GM23248 (cell line): ENCODE measurements around the gene MMEL1. TPM values are rescaled to one million over a fixed set of nuclear protein-coding genes. Genes with fewer than 3 reads are reported as not detected.
"Not testable (repeated sequence)": the region's sequence is repeated elsewhere in the genome, so short reads cannot be mapped to it uniquely, and the experiment has no call there.

ENCODE experiments used
- DNase-seq: peaks from one replicate; pipeline ENCODE4 v3.0.0-alpha.2; 2015
- H2AFZ ChIP-seq: fragments of 200-600 bp; sonication (generic); 2 replicates; pipeline ENCODE4 v1.6.1; 2016; ENCODE audit warnings: antibody characterized with exemption
- H3F3A ChIP-seq: fragments of 200-600 bp; sonication (generic); 2 replicates; pipeline ENCODE4 v1.6.1; 2016; ENCODE audit warnings: mild to moderate bottlenecking, antibody characterized with exemption, mixed run types; ENCODE audit not compliant: insufficient read depth
- H3K27ac ChIP-seq: fragments of 200-600 bp; sonication (generic); 2 replicates; pipeline ENCODE4 v1.5.1; 2016; ENCODE audit warnings: mild to moderate bottlenecking
- H3K27me3 ChIP-seq: fragments of 200-600 bp; sonication (generic); replicated peaks from 2 replicates; pipeline ENCODE4 v1.6.1; 2016; ENCODE audit warnings: mild to moderate bottlenecking; ENCODE audit not compliant: insufficient read depth
- H3K36me3 ChIP-seq: fragments of 200-600 bp; sonication (generic); 2 replicates; pipeline ENCODE4 v1.6.1; 2016; ENCODE audit warnings: low read depth, mild to moderate bottlenecking
- H3K4me1 ChIP-seq: fragments of 200-600 bp; sonication (generic); 2 replicates; pipeline ENCODE4 v1.6.1; 2016; ENCODE audit warnings: mild to moderate bottlenecking; ENCODE audit not compliant: insufficient read depth
- H3K4me2 ChIP-seq: fragments of 200-600 bp; sonication (generic); one replicate; pipeline ENCODE4 v1.6.1; 2016; ENCODE audit warnings: mild to moderate bottlenecking; ENCODE audit not compliant: unreplicated experiment
- H3K4me3 ChIP-seq: fragments of 200-600 bp; sonication (generic); 2 replicates; pipeline ENCODE4 v1.5.1; 2016; ENCODE audit warnings: mild to moderate bottlenecking
- H3K79me2 ChIP-seq: fragments of 200-600 bp; sonication (generic); 2 replicates; pipeline ENCODE4 v1.6.1; 2016; ENCODE audit warnings: mild to moderate bottlenecking; ENCODE audit not compliant: insufficient read depth
- H3K9ac ChIP-seq: fragments of 200-600 bp; sonication (generic); 2 replicates; pipeline ENCODE4 v1.6.1; 2016; ENCODE audit warnings: mild to moderate bottlenecking
- H3K9me2 ChIP-seq: fragments of 200-600 bp; sonication (generic); 2 replicates; pipeline ENCODE4 v1.6.1; 2016; ENCODE audit warnings: mixed run types, mild to moderate bottlenecking, moderate library complexity; ENCODE audit not compliant: insufficient read depth
- H3K9me3 ChIP-seq: fragments of 200-600 bp; sonication (generic); one replicate; pipeline ENCODE4 v1.6.1; 2017; ENCODE audit warnings: low read depth
- H4K20me1 ChIP-seq: fragments of 200-600 bp; sonication (generic); 2 replicates; pipeline ENCODE4 v1.6.0; 2016; ENCODE audit not compliant: insufficient read depth
- EZH2 ChIP-seq: fragments of 200-600 bp; sonication (generic); IDR thresholded peaks from 2 replicates; pipeline ENCODE4 v1.6.1; 2018; ENCODE audit warnings: antibody characterized with exemption, mild to moderate bottlenecking; ENCODE audit not compliant: insufficient read depth, poor library complexity, severe bottlenecking
- EZH2phosphoT487 ChIP-seq: fragments of 200-600 bp; sonication (generic); IDR thresholded peaks from 2 replicates; pipeline ENCODE4 v1.6.1; 2018; ENCODE audit warnings: antibody characterized with exemption, moderate library complexity, mild to moderate bottlenecking, low read depth; ENCODE audit not compliant: insufficient read depth
- WGBS, 2 experiments: methylation state at CpG; one replicate each; pipeline ENCODE4 v1.1.6; 2015 to 2017; ENCODE audit warnings: low lambda C conversion rate in 2 of 2, low coverage in 1 of 2; ENCODE audit errors: missing lambda C conversion rate in 2 of 2; 5-methylcytosine and 5-hydroxymethylcytosine counted together
- in situ Hi-C: fragments of 300-500 bp; cut with MboI; formaldehyde crosslinking; loops from 2 replicates; pipeline ENCODE4 v1.15.0; 2020
- polyA plus RNA-seq: library from polyadenylated mRNA; unstranded; fragments of >200 nt; fragmentation: Nextera tagmentation; extraction: Ambion mirVana; gene quantifications from 2 replicates; pipeline ENCODE4 v1.2.1, GENCODE V29; 2016
- total RNA-seq: library from RNA; depleted of rRNA; stranded (reverse); fragments of >200 nt; shearing (Covaris generic); gene quantifications from 2 replicates; pipeline ENCODE4 v1.2.3, GENCODE V29; 2014; rRNA removed

Gene MMEL1
- not detected in 2 replicates for total RNA-seq
- polyA plus RNA-seq = not detected in 2 replicates

- no peak within 1 kb of the TSS for H2AFZ ChIP-seq
- H3K27me3 ChIP-seq = peaks cover 9% of the 10 kb centered on the region
- H4K20me1 ChIP-seq = no peaks in the 10 kb centered on the region
- H3F3A ChIP-seq = no peaks in the 10 kb centered on the region
- WGBS, 2 experiments = 40 to 49% methylated on average over 15 of the region's 16 CpGs
- no peak within 1 kb of the TSS for H3K4me3 ChIP-seq
- H3K4me2 ChIP-seq = no peak within 1 kb of the TSS
- no peak within 1 kb of the TSS for H3K9ac ChIP-seq
- TF ChIP-seq EZH2phosphoT487 (no peak), EZH2 (no peak)
- no peaks in the 10 kb centered on the region for H3K9me3 ChIP-seq
- no peaks in the 10 kb centered on the region for H3K9me2 ChIP-seq
- no peaks in the 10 kb centered on the region for H3K36me3 ChIP-seq
- H3K79me2 ChIP-seq = no peaks in the 10 kb centered on the region
- DNase-seq = no peak
- H3K4me1 ChIP-seq = no peaks in the 10 kb centered on the region
- in situ Hi-C loops = no loop called here
- H3K27ac ChIP-seq = no peak within 1 kb of the TSS
These were observed at the start of gene MMEL1 for GRCh38 chr1:2632561-2633361. MMEL1 (minus strand) TSS chr1:2633016; CDS start chr1:2629484, 3,532 bp downstream.

- H4K20me1 ChIP-seq, H3K9me2 ChIP-seq, DNase-seq, H3K79me2 ChIP-seq, H3K27ac ChIP-seq, H3K9ac ChIP-seq, H3K9me3 ChIP-seq, H3K4me2 ChIP-seq, H3K36me3 ChIP-seq, H3K4me1 ChIP-seq, H3F3A ChIP-seq, H3K4me3 ChIP-seq, H2AFZ ChIP-seq, in situ Hi-C loops, H3K27me3 ChIP-seq: not testable (repeated sequence)
- 56 to 68% methylated on average over 2 of the region's 10 CpGs for WGBS, 2 experiments
These were observed 43.9 kb upstream of the MMEL1 start for GRCh38 chr1:2676726-2677125.

GRCh38 chr1:2671656-2672055 lies 38.8 kb upstream of the MMEL1 start:
- H3K9me2 ChIP-seq, H3K4me2 ChIP-seq, H3F3A ChIP-seq, H3K36me3 ChIP-seq, H4K20me1 ChIP-seq, H3K4me1 ChIP-seq, in situ Hi-C loops, H3K79me2 ChIP-seq, H3K27me3 ChIP-seq, H3K4me3 ChIP-seq, H2AFZ ChIP-seq, DNase-seq, H3K9ac ChIP-seq, H3K27ac ChIP-seq, H3K9me3 ChIP-seq: not testable (repeated sequence)
- WGBS, 2 experiments = 25% methylated on average over 9 to 10 of the region's 11 CpGs

GRCh38 chr1:2659806-2660205 lies 27.0 kb upstream of the MMEL1 start:
- H3K9me3 ChIP-seq, H3K27ac ChIP-seq, H3F3A ChIP-seq, in situ Hi-C loops, H3K4me1 ChIP-seq, H3K4me3 ChIP-seq, H3K4me2 ChIP-seq, H2AFZ ChIP-seq, DNase-seq, H3K36me3 ChIP-seq, H4K20me1 ChIP-seq, H3K9me2 ChIP-seq, H3K79me2 ChIP-seq, H3K27me3 ChIP-seq, H3K9ac ChIP-seq: not testable (repeated sequence)
- 32 to 38% methylated on average over 7 to 8 of the region's 8 CpGs for WGBS, 2 experiments

GRCh38 chr1:2657909-2658308 lies 25.1 kb upstream of the MMEL1 start:
- H3K36me3 ChIP-seq, H3K9me3 ChIP-seq, in situ Hi-C loops, H4K20me1 ChIP-seq, H3K79me2 ChIP-seq, H3K4me3 ChIP-seq, H3K27ac ChIP-seq, DNase-seq, H3K9me2 ChIP-seq, H3K27me3 ChIP-seq, H3K9ac ChIP-seq, H3K4me2 ChIP-seq, H2AFZ ChIP-seq, H3K4me1 ChIP-seq, H3F3A ChIP-seq: not testable (repeated sequence)
- WGBS, 2 experiments = 56 to 70% methylated on average over 7 of the region's 10 CpGs

GRCh38 chr1:2657124-2657523 lies 24.3 kb upstream of the MMEL1 start:
- H4K20me1 ChIP-seq, H2AFZ ChIP-seq, H3K9me3 ChIP-seq, H3K4me2 ChIP-seq, H3K36me3 ChIP-seq, H3K79me2 ChIP-seq, H3F3A ChIP-seq, H3K4me1 ChIP-seq, H3K27ac ChIP-seq, in situ Hi-C loops, DNase-seq, H3K4me3 ChIP-seq, H3K9ac ChIP-seq, H3K27me3 ChIP-seq, H3K9me2 ChIP-seq: not testable (repeated sequence)
- WGBS, 2 experiments = 17 to 31% methylated on average over 6 to 11 of the region's 12 CpGs

- DNase-seq, H3K79me2 ChIP-seq, H3K36me3 ChIP-seq, H3K9me3 ChIP-seq, H3K4me3 ChIP-seq, H4K20me1 ChIP-seq, H3K9me2 ChIP-seq, H3F3A ChIP-seq, H3K27me3 ChIP-seq, H3K4me1 ChIP-seq, H3K27ac ChIP-seq, H2AFZ ChIP-seq, H3K4me2 ChIP-seq, H3K9ac ChIP-seq, in situ Hi-C loops: not testable (repeated sequence)
- 27 to 28% methylated on average over 16 of the region's 16 CpGs for WGBS, 2 experiments
These were observed 23.0 kb upstream of the MMEL1 start for GRCh38 chr1:2655598-2656434.
